HL-60 (cell line): ENCODE data around the gene SEC14L2.

Source experiments
- CTCF ChIP-seq: IDR thresholded peaks from one replicate; pipeline ENCODE4 v1.5.1; 2011; ENCODE audit warnings: low read length, control low read depth, inconsistent platforms; ENCODE audit not compliant: insufficient read depth
- GABPA ChIP-seq: IDR thresholded peaks from 2 replicates; pipeline ENCODE4 v1.6.1; 2012; ENCODE audit warnings: low read depth
- POLR2AphosphoS5 ChIP-seq: IDR thresholded peaks from 2 replicates; pipeline ENCODE4 v1.6.1; 2012; ENCODE audit warnings: low read depth
- REST ChIP-seq: IDR thresholded peaks from 2 replicates; pipeline ENCODE4 v1.6.1; 2012; ENCODE audit warnings: low read depth; ENCODE audit not compliant: insufficient replicate concordance

- TF ChIP-seq CTCF (peak; percentile 43), POLR2AphosphoS5 (no peak), REST (no peak), GABPA (no peak)
Measured at GRCh38 chr22:30386960-30387827, 9.6 kb upstream of the SEC14L2 start, which contains the start of gene RNF215.
